GM19351 (cell line): ENCODE results near the gene ALG12.
A peak's percentile ranks its signal among the peaks of the same experiment; 100 is the strongest.

Experiments
- ATAC-seq: cut with Tn5 transposase; IDR thresholded peaks from one replicate; pipeline ENCODE4 v1.9.1; 2021; ENCODE audit warnings: mild to moderate bottlenecking, moderate library complexity; ENCODE audit not compliant: unreplicated experiment

The ALG12 gene

GRCh38 chr22:49930596-49931412, 12.6 kb upstream of the ALG12 start:
- no peak for ATAC-seq

GRCh38 chr22:49929994-49930575, 11.8 kb upstream of the ALG12 start:
- no peak for ATAC-seq

GRCh38 chr22:49929211-49929979, 11.2 kb upstream of the ALG12 start:
- peak; percentile 44 for ATAC-seq

GRCh38 chr22:49928555-49929210, 10.4 kb upstream of the ALG12 start:
- no peak for ATAC-seq

- ATAC-seq: no peak
These were observed 9.9 kb upstream of the ALG12 start for GRCh38 chr22:49928185-49928495.

GRCh38 chr22:49927483-49928184, 9.4 kb upstream of the ALG12 start:
- ATAC-seq: no peak

GRCh38 chr22:49926916-49927315, 8.7 kb upstream of the ALG12 start:
- no peak for ATAC-seq

GRCh38 chr22:49925525-49926128, 7.4 kb upstream of the ALG12 start:
- ATAC-seq: no peak

- no peak for ATAC-seq
These were observed 6.0 kb upstream of the ALG12 start for GRCh38 chr22:49924113-49924833.

GRCh38 chr22:49923445-49923844, 5.2 kb upstream of the ALG12 start:
- no peak for ATAC-seq

- ATAC-seq: no peak
These were observed 4.7 kb upstream of the ALG12 start for GRCh38 chr22:49922926-49923325.

- ATAC-seq: no peak
These were observed 4.2 kb upstream of the ALG12 start for GRCh38 chr22:49922484-49922883.

- no peak for ATAC-seq
These were observed 3.5 kb upstream of the ALG12 start for GRCh38 chr22:49921508-49922278.

GRCh38 chr22:49920859-49921258, 2.6 kb upstream of the ALG12 start:
- no peak for ATAC-seq

- ATAC-seq: no peak
These were observed 958 bp upstream of the ALG12 start for GRCh38 chr22:49918911-49919881.

GRCh38 chr22:49916831-49917230, 1.4 kb downstream of the ALG12 start:
- no peak for ATAC-seq

GRCh38 chr22:49915610-49916009, 2.6 kb downstream of the ALG12 start:
- no peak for ATAC-seq

- ATAC-seq: no peak
These were observed 4.0 kb downstream of the ALG12 start for GRCh38 chr22:49914256-49914655.
